ENCODE measurements around the gene HPCAL1. TPM values are rescaled to one million over a fixed set of nuclear protein-coding genes. Genes with fewer than 3 reads are reported as not detected.

HPCAL1 gene
- polyA plus RNA-seq, 1 donor from 2014 or later, result 63.4 TPM

- TF ChIP-seq MXI1 (conservative IDR thresholded peaks at IDR 0.05; ENCODE audit: poor library complexity, severe bottlenecking) (no peak), EP300 (conservative IDR thresholded peaks at IDR 0.05; ENCODE audit: poor library complexity, severe bottlenecking) (no peak), REST (IDR thresholded peaks at IDR 0.05; ENCODE audit: borderline replicate concordance) (no peak), TAF1 (IDR thresholded peaks at IDR 0.05; ENCODE audit: low read depth) (no peak)
- no peaks in the 10 kb centered on the region for H3K36me3 ChIP-seq (ENCODE audit: insufficient read depth, low read length)
- no peak overlapping the region for H3K27ac ChIP-seq (ENCODE audit: low read length)
These were observed 71.7 kb downstream of the HPCAL1 start for GRCh38 chr2:10374362-10374943.

GRCh38 chr2:10375570-10376281 lies 73.0 kb downstream of the HPCAL1 start:
- Histone ChIP-seq H4K20me1 (ENCODE audit: insufficient read depth) (no peaks in the 10 kb centered on the region), H3K27me3 (ENCODE audit: insufficient read depth, low read depth, low read length) (no peaks in the 10 kb centered on the region), H3K79me2 (replicated peaks; ENCODE audit: insufficient read depth, low read length) (no peaks in the 10 kb centered on the region), H3K9ac (ENCODE audit: low read length) (no peak overlapping the region), H3K4me2 (ENCODE audit: low read length) (no peak overlapping the region), H3K9me3 (ENCODE audit: low read length) (no peaks in the 10 kb centered on the region), H3F3A (ENCODE audit: insufficient read depth, low read length, poor library complexity, severe bottlenecking) (no peaks in the 10 kb centered on the region), H3K27ac (ENCODE audit: low read length) (no peak overlapping the region), H3K9me2 (ENCODE audit: insufficient read depth, low read length) (no peaks in the 10 kb centered on the region), H3K36me3 (ENCODE audit: insufficient read depth, low read length) (no peaks in the 10 kb centered on the region), H3K4me3 (ENCODE audit: low read length) (no peak overlapping the region), H2AFZ (ENCODE audit: low read depth, low read length) (no peak overlapping the region)
- TF ChIP-seq RAD21 (conservative IDR thresholded peaks at IDR 0.05) (no peak), REST (IDR thresholded peaks at IDR 0.05; ENCODE audit: borderline replicate concordance) (no peak), SMC3 (conservative IDR thresholded peaks at IDR 0.05; ENCODE audit: poor library complexity) (no peak), EZH2 (IDR thresholded peaks at IDR 0.05; ENCODE audit: borderline replicate concordance, insufficient read depth, low read length, poor library complexity, severe bottlenecking) (no peak), MXI1 (conservative IDR thresholded peaks at IDR 0.05; ENCODE audit: poor library complexity, severe bottlenecking) (no peak), CTCF (IDR thresholded peaks at IDR 0.05; ENCODE audit: poor library complexity, severe bottlenecking) (no peak), POLR2AphosphoS5 (IDR thresholded peaks at IDR 0.05) (no peak), TAF1 (IDR thresholded peaks at IDR 0.05; ENCODE audit: low read depth) (no peak), EP300 (conservative IDR thresholded peaks at IDR 0.05; ENCODE audit: poor library complexity, severe bottlenecking) (no peak)

More at GRCh38 chr2:10374362-10374943, 71.7 kb downstream of the HPCAL1 start:
- Histone ChIP-seq H3K4me3 (ENCODE audit: low read length) (no peak overlapping the region), H3K9me3 (ENCODE audit: low read length) (no peaks in the 10 kb centered on the region), H3K9ac (ENCODE audit: low read length) (no peak overlapping the region), H3K79me2 (replicated peaks; ENCODE audit: insufficient read depth, low read length) (no peaks in the 10 kb centered on the region), H2AFZ (ENCODE audit: low read depth, low read length) (no peak overlapping the region), H3K27me3 (ENCODE audit: insufficient read depth, low read depth, low read length) (no peaks in the 10 kb centered on the region), H3K9me2 (ENCODE audit: insufficient read depth, low read length) (no peaks in the 10 kb centered on the region), H4K20me1 (ENCODE audit: insufficient read depth) (no peaks in the 10 kb centered on the region), H3F3A (ENCODE audit: insufficient read depth, low read length, poor library complexity, severe bottlenecking) (no peaks in the 10 kb centered on the region), H3K4me2 (ENCODE audit: low read length) (no peak overlapping the region)
